ENCODE results near the gene LCN9.

LCN9 gene

DNA sequence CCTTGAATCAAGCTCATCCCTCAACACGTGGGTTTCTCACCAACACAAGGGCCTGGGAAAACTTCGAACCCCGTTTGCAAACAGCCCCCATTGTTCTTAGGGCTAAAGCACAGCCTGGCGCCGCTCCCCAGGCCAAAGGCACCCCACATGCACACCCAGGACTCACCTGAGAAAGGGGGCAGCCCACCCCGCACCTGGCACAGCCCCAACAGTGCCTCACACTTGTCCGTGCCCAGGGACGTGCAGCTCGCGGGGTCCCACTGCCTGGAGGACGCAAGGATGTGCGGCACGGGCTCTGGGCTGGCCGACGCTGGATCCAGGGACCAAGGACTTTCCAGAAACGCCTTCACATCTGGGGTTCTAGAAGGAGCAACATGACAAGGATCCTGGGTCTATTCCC lies 33.3 kb downstream of the LCN9 start:
- H3K9me3 ChIP-seq (ENCODE audit: control insufficient read depth in 2 of 2, low read length in 2 of 2): no peaks in the 10 kb centered on the region
- no peak overlapping the region for H3K4me3 ChIP-seq (ENCODE audit: low read length in 2 of 2)
- no peaks in the 10 kb centered on the region for H3K36me3 ChIP-seq (ENCODE audit: control insufficient read depth in 2 of 2, insufficient read depth in 2 of 2, low read length in 2 of 2)
- H3K27ac ChIP-seq (ENCODE audit: low read depth in 2 of 2, low read length in 2 of 2): no peak overlapping the region
- H3K27me3 ChIP-seq (ENCODE audit: control insufficient read depth in 2 of 2, insufficient read depth in 2 of 2, low read length in 2 of 2): peaks cover 2% of the 10 kb centered on the region in 2 donors
- H3K4me1 ChIP-seq (ENCODE audit: control insufficient read depth in 2 of 2, insufficient read depth in 2 of 2, low read length in 2 of 2): no peaks in the 10 kb centered on the region
- no peak overlapping the region for H3K9ac ChIP-seq (ENCODE audit: low read depth in 1 of 2, low read length in 2 of 2)

DNA sequence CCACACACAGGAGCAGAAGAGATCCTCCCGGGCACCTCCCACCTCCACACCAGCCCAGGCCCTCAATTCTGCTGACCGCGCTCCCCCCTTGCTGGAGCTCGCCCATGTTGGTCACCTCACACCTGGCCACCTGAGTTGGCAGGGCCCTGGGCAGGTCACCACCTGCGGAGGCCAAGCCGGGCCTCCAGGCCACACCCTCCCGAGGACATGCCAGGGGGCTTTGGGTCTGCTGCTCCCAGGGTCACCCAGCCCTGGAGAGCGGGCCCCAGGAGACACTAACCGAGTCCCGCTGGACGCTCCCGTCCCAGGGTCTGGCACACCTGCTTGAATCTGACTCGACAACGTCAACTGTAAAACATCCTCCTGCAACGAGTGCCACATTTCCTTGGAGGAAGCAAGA lies 34.1 kb downstream of the LCN9 start:
- no peaks in the 10 kb centered on the region for H3K9me3 ChIP-seq (ENCODE audit: control insufficient read depth in 2 of 2, low read length in 2 of 2)
- peaks cover 2 to 4% of the 10 kb centered on the region in 2 donors for H3K27me3 ChIP-seq (ENCODE audit: control insufficient read depth in 2 of 2, insufficient read depth in 2 of 2, low read length in 2 of 2)
- H3K27ac ChIP-seq (ENCODE audit: low read depth in 2 of 2, low read length in 2 of 2): no peak overlapping the region
- H3K9ac ChIP-seq (ENCODE audit: low read depth in 1 of 2, low read length in 2 of 2): no peak overlapping the region
- H3K36me3 ChIP-seq (ENCODE audit: control insufficient read depth in 2 of 2, insufficient read depth in 2 of 2, low read length in 2 of 2): no peaks in the 10 kb centered on the region
- no peaks in the 10 kb centered on the region for H3K4me1 ChIP-seq (ENCODE audit: control insufficient read depth in 2 of 2, insufficient read depth in 2 of 2, low read length in 2 of 2)
- H3K4me3 ChIP-seq (ENCODE audit: low read length in 2 of 2): no peak overlapping the region

- Histone ChIP-seq H3K9me3 (ENCODE audit: control insufficient read depth in 2 of 2, low read length in 2 of 2) (no peaks in the 10 kb centered on the region), H3K4me1 (ENCODE audit: control insufficient read depth in 2 of 2, insufficient read depth in 2 of 2, low read length in 2 of 2) (no peaks in the 10 kb centered on the region), H3K27me3 (ENCODE audit: control insufficient read depth in 2 of 2, insufficient read depth in 2 of 2, low read length in 2 of 2) (peaks cover 3 to 7% of the 10 kb centered on the region in 2 donors), H3K27ac (ENCODE audit: low read depth in 2 of 2, low read length in 2 of 2) (no peak overlapping the region), H3K36me3 (ENCODE audit: control insufficient read depth in 2 of 2, insufficient read depth in 2 of 2, low read length in 2 of 2) (no peaks in the 10 kb centered on the region), H3K4me3 (ENCODE audit: low read length in 2 of 2) (no peak overlapping the region), H3K9ac (ENCODE audit: low read depth in 1 of 2, low read length in 2 of 2) (no peak overlapping the region)
Measured at GRCh38 chr9:135698236-135698635, 35.1 kb downstream of the LCN9 start.

- peaks cover 3 to 10% of the 10 kb centered on the region in 2 donors for H3K27me3 ChIP-seq (ENCODE audit: control insufficient read depth in 2 of 2, insufficient read depth in 2 of 2, low read length in 2 of 2)
Measured at GRCh38 chr9:135698767-135699166, 35.7 kb downstream of the LCN9 start.

DNA sequence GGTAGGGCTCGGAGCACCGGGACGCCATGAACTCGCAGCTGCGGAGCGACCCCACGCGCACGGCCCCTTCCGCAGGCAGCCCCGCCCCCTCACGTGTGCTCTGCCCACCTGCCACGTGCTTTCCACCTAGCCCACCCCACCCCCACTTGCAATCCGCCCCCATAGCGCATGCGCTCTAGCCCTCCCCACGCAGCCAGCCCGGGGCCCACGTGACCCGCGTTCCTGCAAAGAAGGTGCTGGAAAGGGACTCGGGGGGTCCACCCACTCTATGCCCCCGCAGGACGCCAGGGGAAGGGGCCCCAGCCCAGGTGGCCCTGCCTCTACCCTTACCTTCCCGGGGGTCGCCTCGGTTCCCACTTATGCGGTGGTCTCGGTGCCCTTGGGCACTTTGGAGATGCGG lies 36.3 kb downstream of the LCN9 start, which contains the start of gene SOHLH1:
Gene SOHLH1 (minus strand): TSS at position 42 of the 400 bp plus-strand sequence. CDS start 14 bp downstream, at position 28.
- H3K4me3 ChIP-seq (ENCODE audit: low read length in 2 of 2): no peak within 1 kb of the TSS
- no peaks in the 10 kb centered on the region for H3K36me3 ChIP-seq (ENCODE audit: control insufficient read depth in 2 of 2, insufficient read depth in 2 of 2, low read length in 2 of 2)
- no peaks in the 10 kb centered on the region for H3K9me3 ChIP-seq (ENCODE audit: control insufficient read depth in 2 of 2, low read length in 2 of 2)
- H3K9ac ChIP-seq (ENCODE audit: low read depth in 1 of 2, low read length in 2 of 2): no peak within 1 kb of the TSS
- peaks cover 3 to 10% of the 10 kb centered on the region in 2 donors for H3K27me3 ChIP-seq (ENCODE audit: control insufficient read depth in 2 of 2, insufficient read depth in 2 of 2, low read length in 2 of 2)
- H3K27ac ChIP-seq (ENCODE audit: low read depth in 2 of 2, low read length in 2 of 2): no peak within 1 kb of the TSS
- no peaks in the 10 kb centered on the region for H3K4me1 ChIP-seq (ENCODE audit: control insufficient read depth in 2 of 2, insufficient read depth in 2 of 2, low read length in 2 of 2)

More at GRCh38 chr9:135698767-135699166, 35.7 kb downstream of the LCN9 start:
- no peak overlapping the region for H3K4me3 ChIP-seq (ENCODE audit: low read length in 2 of 2)
- no peaks in the 10 kb centered on the region for H3K9me3 ChIP-seq (ENCODE audit: control insufficient read depth in 2 of 2, low read length in 2 of 2)
- no peak overlapping the region for H3K9ac ChIP-seq (ENCODE audit: low read depth in 1 of 2, low read length in 2 of 2)
- no peaks in the 10 kb centered on the region for H3K36me3 ChIP-seq (ENCODE audit: control insufficient read depth in 2 of 2, insufficient read depth in 2 of 2, low read length in 2 of 2)
- no peak overlapping the region for H3K27ac ChIP-seq (ENCODE audit: low read depth in 2 of 2, low read length in 2 of 2)
- no peaks in the 10 kb centered on the region for H3K4me1 ChIP-seq (ENCODE audit: control insufficient read depth in 2 of 2, insufficient read depth in 2 of 2, low read length in 2 of 2)

DNA sequence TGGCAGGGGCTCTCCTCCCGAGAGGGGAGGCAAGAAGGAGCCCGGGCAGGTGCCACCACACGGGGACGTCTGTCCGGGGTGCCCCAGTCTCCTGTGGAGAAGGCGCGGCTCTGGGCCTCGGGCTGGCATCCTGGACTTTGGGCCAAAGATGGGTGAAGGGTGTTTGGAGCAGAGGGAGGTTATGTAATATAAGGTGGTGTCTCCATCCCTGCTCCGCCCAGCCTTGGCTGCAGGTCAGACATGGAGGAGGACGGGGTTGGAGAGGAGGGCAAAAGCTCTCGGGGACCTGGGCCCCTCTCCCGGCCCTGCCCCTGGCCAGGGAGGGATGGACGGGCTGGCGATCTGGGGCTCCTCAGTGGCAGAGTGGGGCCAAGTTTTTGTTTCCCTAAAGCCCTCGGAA lies 37.4 kb downstream of the LCN9 start:
- Histone ChIP-seq H3K9ac (ENCODE audit: low read depth in 1 of 2, low read length in 2 of 2) (no peak overlapping the region), H3K36me3 (ENCODE audit: control insufficient read depth in 2 of 2, insufficient read depth in 2 of 2, low read length in 2 of 2) (no peaks in the 10 kb centered on the region), H3K9me3 (ENCODE audit: control insufficient read depth in 2 of 2, low read length in 2 of 2) (no peaks in the 10 kb centered on the region), H3K4me1 (ENCODE audit: control insufficient read depth in 2 of 2, insufficient read depth in 2 of 2, low read length in 2 of 2) (no peaks in the 10 kb centered on the region), H3K4me3 (ENCODE audit: low read length in 2 of 2) (no peak overlapping the region), H3K27me3 (ENCODE audit: control insufficient read depth in 2 of 2, insufficient read depth in 2 of 2, low read length in 2 of 2) (peaks cover 3 to 10% of the 10 kb centered on the region in 2 donors), H3K27ac (ENCODE audit: low read depth in 2 of 2, low read length in 2 of 2) (no peak overlapping the region)

GRCh38 chr9:135701067-135701958 lies 38.2 kb downstream of the LCN9 start:
- Histone ChIP-seq H3K27me3 (ENCODE audit: control insufficient read depth in 2 of 2, insufficient read depth in 2 of 2, low read length in 2 of 2) (peaks cover 6 to 8% of the 10 kb centered on the region in 2 donors), H3K9ac (ENCODE audit: low read depth in 1 of 2, low read length in 2 of 2) (no peak overlapping the region), H3K36me3 (ENCODE audit: control insufficient read depth in 2 of 2, insufficient read depth in 2 of 2, low read length in 2 of 2) (no peaks in the 10 kb centered on the region), H3K4me1 (ENCODE audit: control insufficient read depth in 2 of 2, insufficient read depth in 2 of 2, low read length in 2 of 2) (no peaks in the 10 kb centered on the region), H3K27ac (ENCODE audit: low read depth in 2 of 2, low read length in 2 of 2) (no peak overlapping the region), H3K9me3 (ENCODE audit: control insufficient read depth in 2 of 2, low read length in 2 of 2) (no peaks in the 10 kb centered on the region), H3K4me3 (ENCODE audit: low read length in 2 of 2) (no peak overlapping the region)

DNA sequence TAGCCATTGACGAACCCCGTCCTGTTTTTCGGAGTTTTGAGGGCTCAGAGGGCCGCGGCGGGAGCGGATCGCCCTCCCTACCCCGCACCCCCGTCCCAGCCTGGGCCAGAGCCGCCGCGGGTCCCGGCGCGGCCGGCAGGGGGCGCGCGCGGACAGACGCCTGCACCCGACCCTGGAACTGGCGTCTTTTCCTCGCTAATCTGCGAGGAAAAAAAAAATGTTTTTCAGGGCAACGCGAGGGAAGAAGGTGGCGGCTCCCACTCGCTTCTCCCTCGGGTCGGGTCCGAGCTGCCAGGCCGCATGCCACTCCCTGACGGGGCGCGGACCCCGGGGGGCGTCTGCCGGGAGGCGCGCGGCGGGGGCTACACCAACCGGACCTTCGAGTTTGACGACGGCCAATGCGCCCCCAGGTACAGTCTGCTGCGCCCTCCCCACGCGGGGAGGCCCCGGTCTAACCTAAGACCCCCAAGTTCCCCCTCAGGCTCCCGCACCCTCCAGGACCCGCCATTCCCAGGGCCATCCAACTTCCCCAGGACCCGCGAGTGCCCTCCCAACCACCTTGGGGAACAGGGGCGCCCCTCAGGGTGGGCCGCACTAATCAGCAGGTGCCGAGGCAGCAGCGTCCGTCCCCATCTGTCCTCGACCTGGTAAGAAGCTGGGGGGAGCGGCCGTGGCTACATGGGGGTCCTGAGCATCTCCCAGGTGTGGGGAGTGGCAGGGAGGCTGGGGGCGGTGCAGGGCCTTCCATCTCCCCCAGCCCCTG lies 39.0 kb downstream of the LCN9 start, which contains the start of gene KCNT1:
Gene KCNT1 (plus strand): TSS at position 227 of the 763 bp plus-strand sequence. CDS start 74 bp downstream, at position 301.
- H3K4me1 ChIP-seq (ENCODE audit: control insufficient read depth in 2 of 2, insufficient read depth in 2 of 2, low read length in 2 of 2): no peaks in the 10 kb centered on the region
- no peaks in the 10 kb centered on the region for H3K9me3 ChIP-seq (ENCODE audit: control insufficient read depth in 2 of 2, low read length in 2 of 2)
- no peak within 1 kb of the TSS for H3K4me3 ChIP-seq (ENCODE audit: low read length in 2 of 2)
- H3K36me3 ChIP-seq (ENCODE audit: control insufficient read depth in 2 of 2, insufficient read depth in 2 of 2, low read length in 2 of 2): no peaks in the 10 kb centered on the region
- peaks cover 6 to 8% of the 10 kb centered on the region in 2 donors for H3K27me3 ChIP-seq (ENCODE audit: control insufficient read depth in 2 of 2, insufficient read depth in 2 of 2, low read length in 2 of 2)
- no peak within 1 kb of the TSS for H3K9ac ChIP-seq (ENCODE audit: low read depth in 1 of 2, low read length in 2 of 2)
- no peak within 1 kb of the TSS for H3K27ac ChIP-seq (ENCODE audit: low read depth in 2 of 2, low read length in 2 of 2)

DNA sequence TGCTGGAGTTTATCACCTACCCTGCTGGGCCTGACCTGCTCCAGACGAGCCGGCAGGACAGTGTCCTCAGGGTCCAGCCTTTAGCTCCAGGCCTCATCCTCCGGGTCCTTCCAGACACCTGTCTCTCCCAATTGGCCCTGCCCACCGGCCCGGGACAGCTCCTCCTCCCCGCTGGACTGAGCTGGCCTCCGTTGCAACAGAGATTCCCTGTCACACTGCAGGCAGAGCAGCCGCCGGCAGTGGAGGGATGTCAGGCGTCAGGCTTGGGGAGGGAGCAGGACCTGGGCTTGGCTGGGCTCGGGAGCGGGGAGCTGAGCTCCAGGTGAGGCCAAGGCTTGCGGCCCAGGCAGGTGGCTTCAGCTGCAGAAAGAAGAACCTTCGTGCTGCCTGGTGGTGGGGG lies 40.6 kb downstream of the LCN9 start:
- Histone ChIP-seq H3K9me3 (ENCODE audit: control insufficient read depth in 2 of 2, low read length in 2 of 2) (no peaks in the 10 kb centered on the region), H3K27ac (ENCODE audit: low read depth in 2 of 2, low read length in 2 of 2) (no peak overlapping the region), H3K4me3 (ENCODE audit: low read length in 2 of 2) (no peak overlapping the region), H3K27me3 (ENCODE audit: control insufficient read depth in 2 of 2, insufficient read depth in 2 of 2, low read length in 2 of 2) (peaks cover 6 to 8% of the 10 kb centered on the region in 2 donors), H3K4me1 (ENCODE audit: control insufficient read depth in 2 of 2, insufficient read depth in 2 of 2, low read length in 2 of 2) (no peaks in the 10 kb centered on the region), H3K9ac (ENCODE audit: low read depth in 1 of 2, low read length in 2 of 2) (no peak overlapping the region), H3K36me3 (ENCODE audit: control insufficient read depth in 2 of 2, insufficient read depth in 2 of 2, low read length in 2 of 2) (no peaks in the 10 kb centered on the region)

- H3K4me1 ChIP-seq (ENCODE audit: control insufficient read depth in 2 of 2, insufficient read depth in 2 of 2, low read length in 2 of 2): no peaks in the 10 kb centered on the region
- H3K4me3 ChIP-seq (ENCODE audit: low read length in 2 of 2): no peak overlapping the region
- no peaks in the 10 kb centered on the region for H3K36me3 ChIP-seq (ENCODE audit: control insufficient read depth in 2 of 2, insufficient read depth in 2 of 2, low read length in 2 of 2)
- peaks cover 6 to 8% of the 10 kb centered on the region in 2 donors for H3K27me3 ChIP-seq (ENCODE audit: control insufficient read depth in 2 of 2, insufficient read depth in 2 of 2, low read length in 2 of 2)
- no peak overlapping the region for H3K27ac ChIP-seq (ENCODE audit: low read depth in 2 of 2, low read length in 2 of 2)
- no peak overlapping the region for H3K9ac ChIP-seq (ENCODE audit: low read depth in 1 of 2, low read length in 2 of 2)
- H3K9me3 ChIP-seq (ENCODE audit: control insufficient read depth in 2 of 2, low read length in 2 of 2): no peaks in the 10 kb centered on the region
Measured at GRCh38 chr9:135704483-135704882, 41.4 kb downstream of the LCN9 start.

Measured in mucosa of rectum (tissue), 2 donors.